Measurements from ENCODE around the gene ANKRA2. TPM values are rescaled to one million over a fixed set of nuclear protein-coding genes. Genes with fewer than 3 reads are reported as not detected.

ANKRA2 gene
- total and polyA plus RNA-seq, 9 of the 15 experiments (the other 6 are each of a cell fraction or from before 2014, with no cell fraction given), result 7.9 to 28.7 (median 12.8) TPM

DNA sequence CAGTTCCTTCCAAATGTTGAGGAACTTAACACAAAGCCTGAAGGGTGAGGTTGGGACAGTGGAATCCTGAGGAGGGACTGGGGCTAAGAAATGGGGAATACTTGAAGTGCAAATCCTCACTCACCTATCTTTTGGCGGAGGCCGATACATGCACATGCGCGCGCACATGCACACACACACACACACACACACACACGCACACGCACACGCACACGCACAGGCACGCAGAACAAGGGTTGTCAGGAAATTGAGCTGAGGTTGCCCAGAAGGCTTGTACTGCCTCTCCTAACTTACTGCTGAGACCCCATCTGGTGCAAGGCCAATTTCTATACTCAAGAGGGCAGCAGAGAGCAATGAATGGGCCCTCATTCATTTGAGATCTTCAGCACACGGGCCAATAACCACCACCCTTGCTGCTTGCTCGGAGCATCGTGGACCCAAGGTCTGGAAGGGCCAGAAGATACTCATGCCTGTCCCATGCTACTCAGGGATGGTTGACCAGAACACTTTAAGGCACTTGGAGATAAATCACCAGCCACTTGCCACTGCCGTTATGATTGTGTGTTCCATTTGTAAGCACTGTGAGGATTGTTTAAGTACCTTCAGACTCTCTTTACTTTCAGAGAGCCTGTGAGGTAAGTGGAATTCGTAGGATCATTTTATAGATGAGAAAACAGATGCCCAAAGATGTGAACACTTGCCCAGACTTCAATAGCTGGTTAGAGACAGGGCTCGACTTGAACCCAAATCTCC, 45.7 kb downstream of the ANKRA2 start (continued):
- TF ChIP-seq, protein P1, sequence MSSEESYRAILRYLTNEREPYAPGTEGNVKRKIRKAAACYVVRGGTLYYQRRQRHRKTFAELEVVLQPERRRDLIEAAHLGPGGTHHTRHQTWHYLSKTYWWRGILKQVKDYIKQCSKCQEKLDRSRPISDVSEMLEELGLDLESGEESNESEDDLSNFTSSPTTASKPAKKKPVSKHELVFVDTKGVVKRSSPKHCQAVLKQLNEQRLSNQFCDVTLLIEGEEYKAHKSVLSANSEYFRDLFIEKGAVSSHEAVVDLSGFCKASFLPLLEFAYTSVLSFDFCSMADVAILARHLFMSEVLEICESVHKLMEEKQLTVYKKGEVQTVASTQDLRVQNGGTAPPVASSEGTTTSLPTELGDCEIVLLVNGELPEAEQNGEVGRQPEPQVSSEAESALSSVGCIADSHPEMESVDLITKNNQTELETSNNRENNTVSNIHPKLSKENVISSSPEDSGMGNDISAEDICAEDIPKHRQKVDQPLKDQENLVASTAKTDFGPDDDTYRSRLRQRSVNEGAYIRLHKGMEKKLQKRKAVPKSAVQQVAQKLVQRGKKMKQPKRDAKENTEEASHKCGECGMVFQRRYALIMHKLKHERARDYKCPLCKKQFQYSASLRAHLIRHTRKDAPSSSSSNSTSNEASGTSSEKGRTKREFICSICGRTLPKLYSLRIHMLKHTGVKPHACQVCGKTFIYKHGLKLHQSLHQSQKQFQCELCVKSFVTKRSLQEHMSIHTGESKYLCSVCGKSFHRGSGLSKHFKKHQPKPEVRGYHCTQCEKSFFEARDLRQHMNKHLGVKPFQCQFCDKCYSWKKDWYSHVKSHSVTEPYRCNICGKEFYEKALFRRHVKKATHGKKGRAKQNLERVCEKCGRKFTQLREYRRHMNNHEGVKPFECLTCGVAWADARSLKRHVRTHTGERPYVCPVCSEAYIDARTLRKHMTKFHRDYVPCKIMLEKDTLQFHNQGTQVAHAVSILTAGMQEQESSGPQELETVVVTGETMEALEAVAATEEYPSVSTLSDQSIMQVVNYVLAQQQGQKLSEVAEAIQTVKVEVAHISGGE (CRISPR knock-in tag; IDR thresholded peaks at IDR 0.05), result no peak
- TF ChIP-seq, protein P2, sequence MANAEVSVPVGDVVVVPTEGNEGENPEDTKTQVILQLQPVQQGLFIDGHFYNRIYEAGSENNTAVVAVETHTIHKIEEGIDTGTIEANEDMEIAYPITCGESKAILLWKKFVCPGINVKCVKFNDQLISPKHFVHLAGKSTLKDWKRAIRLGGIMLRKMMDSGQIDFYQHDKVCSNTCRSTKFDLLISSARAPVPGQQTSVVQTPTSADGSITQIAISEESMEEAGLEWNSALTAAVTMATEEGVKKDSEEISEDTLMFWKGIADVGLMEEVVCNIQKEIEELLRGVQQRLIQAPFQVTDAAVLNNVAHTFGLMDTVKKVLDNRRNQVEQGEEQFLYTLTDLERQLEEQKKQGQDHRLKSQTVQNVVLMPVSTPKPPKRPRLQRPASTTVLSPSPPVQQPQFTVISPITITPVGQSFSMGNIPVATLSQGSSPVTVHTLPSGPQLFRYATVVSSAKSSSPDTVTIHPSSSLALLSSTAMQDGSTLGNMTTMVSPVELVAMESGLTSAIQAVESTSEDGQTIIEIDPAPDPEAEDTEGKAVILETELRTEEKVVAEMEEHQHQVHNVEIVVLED (CRISPR knock-in tag; IDR thresholded peaks at IDR 0.05), result no peak
- TF ChIP-seq RAD21 (CRISPR knock-in tag; conservative IDR thresholded peaks at IDR 0.05 in 1 of 2, IDR thresholded peaks at IDR 0.05 in 1 of 2), result peak; percentile 68 to 85
- TF ChIP-seq ZNF24 (IDR thresholded peaks at IDR 0.05), result 0 out of 2 replicates have a peak, but pooled peaks have one; percentile 6
- no peak for TF ChIP-seq RBM25 (IDR thresholded peaks at IDR 0.05; ENCODE audit: low read depth, low read length, severe bottlenecking)
- TF ChIP-seq POU5F1 (IDR thresholded peaks at IDR 0.05; ENCODE audit: borderline replicate concordance, low read depth, low read length, partially characterized antibody), result no peak
- TF ChIP-seq, protein P3, sequence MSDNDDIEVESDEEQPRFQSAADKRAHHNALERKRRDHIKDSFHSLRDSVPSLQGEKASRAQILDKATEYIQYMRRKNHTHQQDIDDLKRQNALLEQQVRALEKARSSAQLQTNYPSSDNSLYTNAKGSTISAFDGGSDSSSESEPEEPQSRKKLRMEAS (CRISPR knock-in tag; IDR thresholded peaks at IDR 0.05), result 0 out of 2 replicates have a peak, but pooled peaks have one; percentile 36
- no peak for TF ChIP-seq ZNF79 (CRISPR knock-in tag; IDR thresholded peaks at IDR 0.05; ENCODE audit: low read depth)
- no peak for TF ChIP-seq PYGO2 (tag; IDR thresholded peaks at IDR 0.05)
- no peak for TF ChIP-seq ZBTB7A (IDR thresholded peaks at IDR 0.05; ENCODE audit: borderline replicate concordance, control insufficient read depth, low read depth, low read length)
- TF ChIP-seq POLR2AphosphoS5 (IDR thresholded peaks at IDR 0.05; ENCODE audit: control insufficient read depth, insufficient read depth, low read depth, low read length), result no peak
- TF ChIP-seq, protein P4, sequence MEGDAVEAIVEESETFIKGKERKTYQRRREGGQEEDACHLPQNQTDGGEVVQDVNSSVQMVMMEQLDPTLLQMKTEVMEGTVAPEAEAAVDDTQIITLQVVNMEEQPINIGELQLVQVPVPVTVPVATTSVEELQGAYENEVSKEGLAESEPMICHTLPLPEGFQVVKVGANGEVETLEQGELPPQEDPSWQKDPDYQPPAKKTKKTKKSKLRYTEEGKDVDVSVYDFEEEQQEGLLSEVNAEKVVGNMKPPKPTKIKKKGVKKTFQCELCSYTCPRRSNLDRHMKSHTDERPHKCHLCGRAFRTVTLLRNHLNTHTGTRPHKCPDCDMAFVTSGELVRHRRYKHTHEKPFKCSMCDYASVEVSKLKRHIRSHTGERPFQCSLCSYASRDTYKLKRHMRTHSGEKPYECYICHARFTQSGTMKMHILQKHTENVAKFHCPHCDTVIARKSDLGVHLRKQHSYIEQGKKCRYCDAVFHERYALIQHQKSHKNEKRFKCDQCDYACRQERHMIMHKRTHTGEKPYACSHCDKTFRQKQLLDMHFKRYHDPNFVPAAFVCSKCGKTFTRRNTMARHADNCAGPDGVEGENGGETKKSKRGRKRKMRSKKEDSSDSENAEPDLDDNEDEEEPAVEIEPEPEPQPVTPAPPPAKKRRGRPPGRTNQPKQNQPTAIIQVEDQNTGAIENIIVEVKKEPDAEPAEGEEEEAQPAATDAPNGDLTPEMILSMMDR (IDR thresholded peaks at IDR 0.05 in 2 of 3, conservative IDR thresholded peaks at IDR 0.05 in 1 of 3; ENCODE audit: insufficient read depth in 2 of 3, low read depth in 1 of 3, low read length in 3 of 3), result peak; percentile 88 to 94 (median 88)
- TF ChIP-seq CXXC5 (CRISPR knock-in tag; IDR thresholded peaks at IDR 0.05), result peak; percentile 42; the same call in 1 of the 2 replicates
- TF ChIP-seq STAG1 (CRISPR knock-in tag; IDR thresholded peaks at IDR 0.05; ENCODE audit: borderline replicate concordance), result peak; percentile 28; the same call in 1 of the 2 replicates
- no peak for TF ChIP-seq ZNF347 (CRISPR knock-in tag; IDR thresholded peaks at IDR 0.05; ENCODE audit: low read depth)
- TF ChIP-seq NRF1 (conservative IDR thresholded peaks at IDR 0.05 in 1 of 2, IDR thresholded peaks at IDR 0.05 in 1 of 2), result peak; percentile 68 to 75
- TF ChIP-seq RB1 (IDR thresholded peaks at IDR 0.05; ENCODE audit: low read depth), result peak; percentile 20; the same call in 1 of the 2 replicates
- no peak for TF ChIP-seq ELF1 (tag; IDR thresholded peaks at IDR 0.05)
